ENCODE results near the gene JPH3.

JPH3 gene

GRCh38 chr16:87684711-87685404, 82.5 kb downstream of the JPH3 start:
- Histone ChIP-seq H3K27me3 (ENCODE audit: control insufficient read depth in 1 of 2, insufficient read depth in 2 of 2, low read length in 2 of 2) (no peaks in the 10 kb centered on the region), H3K4me1 (ENCODE audit: control insufficient read depth in 1 of 2, insufficient read depth in 2 of 2, low read length in 2 of 2) (no peaks in the 10 kb centered on the region), H3K9me3 (ENCODE audit: control insufficient read depth in 1 of 2, low read length in 2 of 2) (no peaks in the 10 kb centered on the region), H3K9ac (ENCODE audit: low read depth in 1 of 2, low read length in 2 of 2) (no peak overlapping the region), H3K27ac (ENCODE audit: low read depth, low read length) (no peak overlapping the region), H3K36me3 (ENCODE audit: control insufficient read depth in 1 of 2, insufficient read depth in 2 of 2, low read length in 2 of 2) (no peaks in the 10 kb centered on the region), H3K4me3 (ENCODE audit: low read depth in 1 of 2, low read length in 2 of 2) (no peak overlapping the region)

- no peaks in the 10 kb centered on the region for H3K9me3 ChIP-seq (ENCODE audit: control insufficient read depth in 1 of 2, low read length in 2 of 2)
- no peak overlapping the region for H3K4me3 ChIP-seq (ENCODE audit: low read depth in 1 of 2, low read length in 2 of 2)
- no peak overlapping the region for H3K27ac ChIP-seq (ENCODE audit: low read depth, low read length)
- H3K9ac ChIP-seq (ENCODE audit: low read depth in 1 of 2, low read length in 2 of 2): no peak overlapping the region
- H3K27me3 ChIP-seq (ENCODE audit: control insufficient read depth in 1 of 2, insufficient read depth in 2 of 2, low read length in 2 of 2): no peaks in the 10 kb centered on the region
- no peaks in the 10 kb centered on the region for H3K4me1 ChIP-seq (ENCODE audit: control insufficient read depth in 1 of 2, insufficient read depth in 2 of 2, low read length in 2 of 2)
- no peaks in the 10 kb centered on the region for H3K36me3 ChIP-seq (ENCODE audit: control insufficient read depth in 1 of 2, insufficient read depth in 2 of 2, low read length in 2 of 2)
Observed at GRCh38 chr16:87685405-87685755, 83.1 kb downstream of the JPH3 start.

- no peaks in the 10 kb centered on the region for H3K27me3 ChIP-seq (ENCODE audit: control insufficient read depth in 1 of 2, insufficient read depth in 2 of 2, low read length in 2 of 2)
- H3K9ac ChIP-seq (ENCODE audit: low read depth in 1 of 2, low read length in 2 of 2): no peak overlapping the region
- no peaks in the 10 kb centered on the region for H3K36me3 ChIP-seq (ENCODE audit: control insufficient read depth in 1 of 2, insufficient read depth in 2 of 2, low read length in 2 of 2)
- no peaks in the 10 kb centered on the region for H3K9me3 ChIP-seq (ENCODE audit: control insufficient read depth in 1 of 2, low read length in 2 of 2)
- no peaks in the 10 kb centered on the region for H3K4me1 ChIP-seq (ENCODE audit: control insufficient read depth in 1 of 2, insufficient read depth in 2 of 2, low read length in 2 of 2)
- no peak overlapping the region for H3K4me3 ChIP-seq (ENCODE audit: low read depth in 1 of 2, low read length in 2 of 2)
- no peak overlapping the region for H3K27ac ChIP-seq (ENCODE audit: low read depth, low read length)
Observed at GRCh38 chr16:87685766-87686165, 83.5 kb downstream of the JPH3 start.

GRCh38 chr16:87686697-87687096, 84.4 kb downstream of the JPH3 start:
- no peaks in the 10 kb centered on the region for H3K9me3 ChIP-seq (ENCODE audit: control insufficient read depth in 1 of 2, low read length in 2 of 2)
- no peak overlapping the region for H3K27ac ChIP-seq (ENCODE audit: low read depth, low read length)
- no peaks in the 10 kb centered on the region for H3K4me1 ChIP-seq (ENCODE audit: control insufficient read depth in 1 of 2, insufficient read depth in 2 of 2, low read length in 2 of 2)
- H3K4me3 ChIP-seq (ENCODE audit: low read depth in 1 of 2, low read length in 2 of 2): no peak overlapping the region
- no peaks in the 10 kb centered on the region for H3K36me3 ChIP-seq (ENCODE audit: control insufficient read depth in 1 of 2, insufficient read depth in 2 of 2, low read length in 2 of 2)
- no peaks in the 10 kb centered on the region for H3K27me3 ChIP-seq (ENCODE audit: control insufficient read depth in 1 of 2, insufficient read depth in 2 of 2, low read length in 2 of 2)
- H3K9ac ChIP-seq (ENCODE audit: low read depth in 1 of 2, low read length in 2 of 2): no peak overlapping the region

- Histone ChIP-seq H3K27ac (ENCODE audit: low read depth, low read length) (no peak overlapping the region), H3K9me3 (ENCODE audit: control insufficient read depth in 1 of 2, low read length in 2 of 2) (no peaks in the 10 kb centered on the region), H3K4me3 (ENCODE audit: low read depth in 1 of 2, low read length in 2 of 2) (no peak overlapping the region), H3K36me3 (ENCODE audit: control insufficient read depth in 1 of 2, insufficient read depth in 2 of 2, low read length in 2 of 2) (no peaks in the 10 kb centered on the region), H3K4me1 (ENCODE audit: control insufficient read depth in 1 of 2, insufficient read depth in 2 of 2, low read length in 2 of 2) (no peaks in the 10 kb centered on the region), H3K9ac (ENCODE audit: low read depth in 1 of 2, low read length in 2 of 2) (no peak overlapping the region), H3K27me3 (ENCODE audit: control insufficient read depth in 1 of 2, insufficient read depth in 2 of 2, low read length in 2 of 2) (no peaks in the 10 kb centered on the region)
Observed at GRCh38 chr16:87687126-87687910, 85.0 kb downstream of the JPH3 start.

GRCh38 chr16:87687998-87688529, 85.8 kb downstream of the JPH3 start:
- no peak overlapping the region for H3K9ac ChIP-seq (ENCODE audit: low read depth in 1 of 2, low read length in 2 of 2)
- no peak overlapping the region for H3K4me3 ChIP-seq (ENCODE audit: low read depth in 1 of 2, low read length in 2 of 2)
- no peak overlapping the region for H3K27ac ChIP-seq (ENCODE audit: low read depth, low read length)
- no peaks in the 10 kb centered on the region for H3K9me3 ChIP-seq (ENCODE audit: control insufficient read depth in 1 of 2, low read length in 2 of 2)
- no peaks in the 10 kb centered on the region for H3K4me1 ChIP-seq (ENCODE audit: control insufficient read depth in 1 of 2, insufficient read depth in 2 of 2, low read length in 2 of 2)
- no peaks in the 10 kb centered on the region for H3K27me3 ChIP-seq (ENCODE audit: control insufficient read depth in 1 of 2, insufficient read depth in 2 of 2, low read length in 2 of 2)
- H3K36me3 ChIP-seq (ENCODE audit: control insufficient read depth in 1 of 2, insufficient read depth in 2 of 2, low read length in 2 of 2): no peaks in the 10 kb centered on the region

GRCh38 chr16:87688876-87689815, 86.8 kb downstream of the JPH3 start:
- H3K4me3 ChIP-seq (ENCODE audit: low read depth in 1 of 2, low read length in 2 of 2): no peak overlapping the region
- H3K27me3 ChIP-seq (ENCODE audit: control insufficient read depth in 1 of 2, insufficient read depth in 2 of 2, low read length in 2 of 2): no peaks in the 10 kb centered on the region
- H3K27ac ChIP-seq (ENCODE audit: low read depth, low read length): no peak overlapping the region
- no peaks in the 10 kb centered on the region for H3K4me1 ChIP-seq (ENCODE audit: control insufficient read depth in 1 of 2, insufficient read depth in 2 of 2, low read length in 2 of 2)
- no peaks in the 10 kb centered on the region for H3K9me3 ChIP-seq (ENCODE audit: control insufficient read depth in 1 of 2, low read length in 2 of 2)
- H3K9ac ChIP-seq (ENCODE audit: low read depth in 1 of 2, low read length in 2 of 2): no peak overlapping the region
- no peaks in the 10 kb centered on the region for H3K36me3 ChIP-seq (ENCODE audit: control insufficient read depth in 1 of 2, insufficient read depth in 2 of 2, low read length in 2 of 2)

- Histone ChIP-seq H3K27ac (ENCODE audit: low read depth, low read length) (no peak overlapping the region), H3K9me3 (ENCODE audit: control insufficient read depth in 1 of 2, low read length in 2 of 2) (no peaks in the 10 kb centered on the region), H3K27me3 (ENCODE audit: control insufficient read depth in 1 of 2, insufficient read depth in 2 of 2, low read length in 2 of 2) (no peaks in the 10 kb centered on the region), H3K4me3 (ENCODE audit: low read depth in 1 of 2, low read length in 2 of 2) (no peak overlapping the region), H3K9ac (ENCODE audit: low read depth in 1 of 2, low read length in 2 of 2) (no peak overlapping the region), H3K36me3 (ENCODE audit: control insufficient read depth in 1 of 2, insufficient read depth in 2 of 2, low read length in 2 of 2) (peaks cover 0 to 2% of the 10 kb centered on the region in 2 donors), H3K4me1 (ENCODE audit: control insufficient read depth in 1 of 2, insufficient read depth in 2 of 2, low read length in 2 of 2) (no peaks in the 10 kb centered on the region)
Observed at GRCh38 chr16:87689956-87690465, 87.7 kb downstream of the JPH3 start.

GRCh38 chr16:87690911-87691685, 88.8 kb downstream of the JPH3 start:
- Histone ChIP-seq H3K27me3 (ENCODE audit: control insufficient read depth in 1 of 2, insufficient read depth in 2 of 2, low read length in 2 of 2) (no peaks in the 10 kb centered on the region), H3K4me1 (ENCODE audit: control insufficient read depth in 1 of 2, insufficient read depth in 2 of 2, low read length in 2 of 2) (no peaks in the 10 kb centered on the region), H3K4me3 (ENCODE audit: low read depth in 1 of 2, low read length in 2 of 2) (no peak overlapping the region), H3K36me3 (ENCODE audit: control insufficient read depth in 1 of 2, insufficient read depth in 2 of 2, low read length in 2 of 2) (peaks cover 0 to 7% of the 10 kb centered on the region in 2 donors), H3K9me3 (ENCODE audit: control insufficient read depth in 1 of 2, low read length in 2 of 2) (no peaks in the 10 kb centered on the region), H3K9ac (ENCODE audit: low read depth in 1 of 2, low read length in 2 of 2) (no peak overlapping the region), H3K27ac (ENCODE audit: low read depth, low read length) (no peak overlapping the region)
